Endometrial microvascular endothelial cells (primary cell): ENCODE measurements around the gene PTPRN2. TPM values are rescaled to one million over a fixed set of nuclear protein-coding genes. Genes with fewer than 3 reads are reported as not detected.

Experiments
- in situ Hi-C: cut with HindIII; loops from 2 replicates; pipeline ENCODE4 v1.10.0; 2017; ENCODE audit warnings: low sequenced_read_pairs, low pct_unique_long_range_greater_than_20kb; ENCODE audit errors: inconsistent ontology term
- total RNA-seq: library from RNA; depleted of rRNA; stranded (reverse); fragments of >200 nt; gene quantifications from one replicate; pipeline ENCODE4 v1.2.3, GENCODE V29; 2015; ENCODE audit errors: inconsistent ontology term

The PTPRN2 gene
- total RNA-seq, 1 donor from 2014 or later = 13.3 TPM

GRCh38 chr7:157865351-157866165 is 722.1 kb downstream of the PTPRN2 start:
- in situ Hi-C loops = no loop called here

GRCh38 chr7:157864911-157865310 is 722.7 kb downstream of the PTPRN2 start:
- in situ Hi-C loops = no loop called here

DNA sequence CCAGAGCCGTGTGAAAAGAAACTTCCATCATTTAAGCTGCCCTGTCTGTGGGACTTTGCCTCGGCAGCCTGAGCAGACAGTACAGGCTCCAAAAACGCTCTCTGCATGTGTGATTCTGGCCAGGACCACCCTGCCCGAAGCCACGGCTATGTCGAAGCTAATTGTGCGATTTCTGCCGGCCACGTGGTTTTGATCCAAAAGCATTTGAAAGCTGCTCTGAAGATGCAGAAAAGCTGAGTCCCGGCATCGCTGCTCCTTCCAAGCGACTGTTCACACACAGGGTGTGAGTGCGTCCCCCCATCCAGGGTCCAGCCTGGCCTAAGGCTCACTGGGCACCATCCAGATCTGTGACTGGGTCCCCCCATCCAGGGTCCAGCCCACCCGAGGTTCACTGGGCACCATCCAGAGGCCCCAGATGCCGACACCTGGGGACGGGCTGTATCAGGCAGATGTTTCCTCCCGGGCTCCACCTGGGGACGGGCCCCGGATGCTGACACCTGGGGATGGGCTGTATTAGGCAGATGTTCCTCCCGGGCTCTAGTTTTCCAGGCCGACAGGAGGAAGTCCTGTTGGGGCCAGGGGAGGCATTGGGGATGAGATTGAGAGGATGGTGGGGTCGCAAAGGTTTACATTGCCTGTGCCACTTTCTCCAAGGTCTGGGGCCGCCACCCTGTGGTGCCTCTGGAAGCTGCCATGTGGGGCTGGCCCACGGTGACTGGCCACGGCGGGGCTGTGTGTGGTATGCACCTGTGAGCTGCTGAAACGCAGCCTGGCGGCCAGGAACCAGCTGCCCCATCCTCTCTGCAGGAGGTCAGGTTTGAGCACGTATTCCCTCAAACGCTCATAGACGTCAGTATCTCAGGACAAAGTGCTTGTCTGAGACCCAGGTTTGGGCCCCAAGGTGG is 723.5 kb downstream of the PTPRN2 start:
- in situ Hi-C loops = no loop called here

DNA sequence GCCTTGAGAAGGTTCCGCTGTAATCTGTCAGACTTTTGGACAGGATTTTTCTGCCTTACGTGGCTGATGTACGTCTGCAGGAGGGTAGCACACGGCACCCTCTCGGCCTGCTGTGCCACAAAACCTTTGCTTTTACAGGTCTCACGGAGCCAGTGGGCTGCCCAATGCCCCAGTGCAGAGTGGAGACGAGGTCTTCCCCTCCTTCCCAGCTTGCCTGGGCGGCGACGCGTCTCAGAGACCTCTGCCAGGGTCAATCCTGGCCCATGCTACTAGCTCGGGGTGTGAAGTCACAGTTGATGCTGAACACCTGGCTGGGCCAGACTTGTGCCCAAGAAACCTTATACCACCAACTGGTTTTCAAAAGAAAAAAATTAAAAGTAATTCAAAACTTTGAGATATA is 724.4 kb downstream of the PTPRN2 start:
- in situ Hi-C loops = no loop called here

DNA sequence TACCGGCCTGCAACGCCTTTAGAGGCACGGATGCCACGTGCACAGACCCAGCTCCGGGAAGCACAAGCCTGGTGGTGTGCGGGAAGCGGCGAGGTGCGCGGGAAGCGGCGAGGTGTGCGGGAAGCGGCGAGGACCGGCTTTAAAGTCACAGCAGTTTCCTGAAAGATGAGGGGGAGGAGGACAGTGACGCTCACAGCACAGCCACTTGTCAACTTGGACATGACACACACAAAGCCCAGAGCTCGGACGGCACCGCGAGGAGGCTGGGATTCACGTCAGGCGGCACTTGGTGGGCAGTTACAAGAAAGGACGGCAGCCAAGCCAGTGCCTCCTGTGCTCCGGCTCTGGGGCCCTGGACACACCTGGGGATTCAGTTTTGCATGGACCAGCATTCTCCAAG is 724.9 kb downstream of the PTPRN2 start:
- in situ Hi-C loops = no loop called here

- in situ Hi-C loops = no loop called here
Observed at GRCh38 chr7:157861551-157861950, 726.1 kb downstream of the PTPRN2 start.

GRCh38 chr7:157861031-157861491 is 726.6 kb downstream of the PTPRN2 start:
- in situ Hi-C loops = no loop called here

- in situ Hi-C loops = no loop called here
Observed at GRCh38 chr7:157860406-157860805, 727.2 kb downstream of the PTPRN2 start.

DNA sequence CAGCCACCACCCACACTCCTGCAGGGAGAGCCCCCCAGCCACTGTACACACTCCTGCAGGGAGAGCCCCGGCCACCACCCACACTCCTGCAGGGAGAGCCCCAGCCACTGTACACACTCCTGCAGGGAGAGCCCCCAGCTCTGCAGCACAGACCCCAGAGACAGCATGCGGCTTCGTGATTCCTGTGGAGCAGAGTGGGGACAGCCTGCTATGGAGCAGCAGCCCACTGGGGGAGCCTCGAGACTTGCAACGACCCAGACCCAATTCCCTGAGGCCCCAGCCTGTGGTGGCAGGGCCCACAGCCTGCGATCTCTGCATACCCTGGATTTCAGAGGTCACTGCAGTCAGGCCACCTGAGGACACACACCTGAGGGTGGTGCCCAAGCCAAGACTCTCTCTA is 727.7 kb downstream of the PTPRN2 start:
- in situ Hi-C loops = no loop called here

GRCh38 chr7:157857578-157858075 is 730.0 kb downstream of the PTPRN2 start:
- in situ Hi-C loops = no loop called here

DNA sequence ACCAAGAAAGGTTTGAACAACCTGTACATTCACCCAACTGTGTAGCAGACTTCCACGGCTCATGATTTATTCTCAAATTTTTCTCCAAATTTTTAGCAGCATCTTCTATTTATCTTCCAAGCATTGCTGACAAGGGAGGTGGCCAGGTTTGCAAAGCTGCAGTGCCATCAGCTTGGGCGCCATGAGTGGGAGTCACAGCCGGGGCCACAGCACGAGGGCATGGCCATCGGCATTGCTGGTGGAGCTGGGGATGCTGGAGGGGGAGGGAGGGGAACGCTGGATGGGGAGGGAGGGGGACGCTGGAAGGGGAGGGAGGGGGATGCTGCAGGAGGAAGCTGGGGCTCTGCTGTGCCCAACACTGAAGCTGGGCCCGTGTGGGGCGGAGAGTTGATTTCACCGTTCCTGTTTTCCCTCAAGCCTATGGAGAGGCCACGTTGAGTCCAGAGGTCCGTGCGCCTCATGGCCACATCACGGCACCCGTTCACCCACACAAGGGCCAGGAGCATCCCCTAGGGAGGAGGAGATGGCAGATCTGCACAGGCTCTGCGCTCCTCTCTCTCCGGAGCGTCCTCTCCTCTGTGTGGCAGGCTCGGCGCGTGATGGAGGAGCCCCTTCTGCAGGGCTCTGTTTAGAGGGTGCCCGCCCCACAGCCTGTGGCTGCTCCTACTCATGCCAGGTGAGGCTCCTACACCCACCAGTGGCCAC is 730.6 kb downstream of the PTPRN2 start:
- in situ Hi-C loops = no loop called here

DNA sequence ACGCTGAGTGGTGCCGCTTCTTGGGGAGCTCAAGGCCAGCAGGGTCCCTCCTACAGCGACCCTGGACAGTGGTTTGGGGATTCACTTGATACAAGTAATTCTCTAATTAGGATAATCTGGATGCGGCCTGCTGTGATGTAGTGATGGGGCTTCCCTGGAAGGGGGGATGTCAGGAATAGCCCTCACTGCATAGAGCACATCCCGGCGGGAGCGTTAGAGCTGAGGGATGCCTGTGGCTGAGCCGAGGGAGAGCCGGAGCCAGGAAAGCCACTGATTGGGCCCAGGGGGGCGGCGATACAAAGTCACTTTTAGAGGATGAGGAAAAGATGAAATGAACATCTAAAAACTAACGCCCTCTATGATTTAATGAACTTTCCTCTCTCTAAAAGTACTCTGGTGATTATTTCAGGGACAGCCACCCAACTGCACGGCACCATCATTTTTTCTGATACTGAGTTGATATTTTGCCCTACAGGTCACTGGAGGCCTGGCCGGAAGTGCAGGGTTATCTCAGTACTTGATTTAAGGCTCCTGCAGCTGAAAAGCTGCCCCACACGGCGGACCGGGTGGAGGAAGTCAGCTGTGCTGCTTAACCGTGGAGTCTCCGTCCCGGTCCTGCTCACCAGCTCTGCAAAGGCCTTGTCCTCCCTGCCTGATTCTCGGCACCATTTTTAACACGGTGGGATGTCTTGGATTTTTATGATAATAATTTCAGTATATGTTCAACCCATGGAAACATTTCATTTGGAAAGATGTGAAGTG is 732.0 kb downstream of the PTPRN2 start:
- in situ Hi-C loops = no loop called here

GRCh38 chr7:157855016-157855415 is 732.6 kb downstream of the PTPRN2 start:
- in situ Hi-C loops = no loop called here

- in situ Hi-C loops = no loop called here
Observed at GRCh38 chr7:157854066-157854891, 733.3 kb downstream of the PTPRN2 start.

- in situ Hi-C loops = no loop called here
Observed at GRCh38 chr7:157853789-157854065, 733.9 kb downstream of the PTPRN2 start.

DNA sequence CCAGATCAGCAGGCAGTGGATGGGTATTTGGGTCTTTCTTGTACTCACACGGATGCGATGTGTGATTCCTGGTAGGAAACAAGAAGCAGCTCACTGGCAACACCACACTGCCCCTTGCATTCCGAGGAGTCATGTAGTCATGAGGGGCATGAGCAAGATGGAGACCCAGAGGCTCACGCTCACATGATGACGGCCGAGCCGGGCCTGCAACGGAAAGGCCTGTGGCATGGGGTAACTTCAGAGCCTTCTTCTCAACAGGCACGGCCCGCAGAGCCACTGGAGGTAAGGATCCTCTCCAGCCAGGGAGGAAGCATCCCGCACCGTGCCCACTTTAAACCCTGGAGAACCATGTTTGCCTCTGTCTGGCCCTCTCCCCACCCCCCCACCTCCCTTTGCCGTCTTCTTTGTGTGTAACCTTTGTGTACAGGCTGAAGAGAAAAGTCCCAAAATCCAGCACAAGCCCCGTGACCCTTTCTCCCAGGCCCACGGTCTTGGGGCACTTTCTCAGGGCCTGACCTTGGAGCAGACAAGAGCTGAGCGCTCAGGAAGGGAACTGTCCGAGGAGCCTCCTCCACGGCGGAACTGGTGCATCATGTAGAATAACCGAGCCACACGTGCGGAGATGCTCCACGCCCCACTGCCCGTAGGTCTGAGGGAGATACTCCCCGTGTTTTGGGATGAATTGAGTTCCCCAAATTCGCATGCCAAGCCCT is 734.4 kb downstream of the PTPRN2 start:
- in situ Hi-C loops = no loop called here

GRCh38 chr7:157851501-157852067 is 736.0 kb downstream of the PTPRN2 start:
- in situ Hi-C loops = no loop called here
